Endometrium (tissue), 2 donors: ENCODE measurements around the gene ANAPC16.
"Not testable (repeated sequence)": the region's sequence is repeated elsewhere in the genome, so short reads cannot be mapped to it uniquely, and the experiment has no call there.

Source experiments
- FAIRE-seq: peaks from 2 replicates; lab custom pipeline; 2012; peaks lifted over from hg19 to GRCh38; lab: Jason Lieb, UNC
- donor health status: control.
- donor health status: control.

Gene ANAPC16

GRCh38 chr10:72211832-72212231 is 4.0 kb upstream of the ANAPC16 start:
- FAIRE-seq: not testable (repeated sequence)

- FAIRE-seq: no peak
These were observed 2.5 kb downstream of the ANAPC16 start for GRCh38 chr10:72218325-72218724.

GRCh38 chr10:72218726-72219125 is 2.9 kb downstream of the ANAPC16 start:
- FAIRE-seq: no peak

- no peak for FAIRE-seq
These were observed 3.5 kb downstream of the ANAPC16 start for GRCh38 chr10:72219235-72219814.

- FAIRE-seq: no peak
These were observed 4.8 kb downstream of the ANAPC16 start for GRCh38 chr10:72220637-72221036.

GRCh38 chr10:72221278-72221677 is 5.5 kb downstream of the ANAPC16 start:
- no peak for FAIRE-seq

- no peak for FAIRE-seq
These were observed 7.9 kb downstream of the ANAPC16 start for GRCh38 chr10:72223743-72224101.

GRCh38 chr10:72224191-72224590 is 8.4 kb downstream of the ANAPC16 start:
- not testable (repeated sequence) for FAIRE-seq

- no peak for FAIRE-seq
These were observed 10.7 kb downstream of the ANAPC16 start for GRCh38 chr10:72226418-72227027.

- no peak for FAIRE-seq
These were observed 12.0 kb downstream of the ANAPC16 start for GRCh38 chr10:72227826-72228225.

- no peak for FAIRE-seq
These were observed 12.5 kb downstream of the ANAPC16 start for GRCh38 chr10:72228318-72228751.

- no peak for FAIRE-seq
These were observed 13.7 kb downstream of the ANAPC16 start for GRCh38 chr10:72229261-72230251.

- FAIRE-seq: no peak
These were observed 17.8 kb downstream of the ANAPC16 start for GRCh38 chr10:72233621-72234020.

- FAIRE-seq: no peak
These were observed 18.8 kb downstream of the ANAPC16 start for GRCh38 chr10:72234560-72235095.

- FAIRE-seq: no peak
These were observed 19.9 kb downstream of the ANAPC16 start for GRCh38 chr10:72235544-72236279.

GRCh38 chr10:72238392-72239175 is 22.8 kb downstream of the ANAPC16 start:
- no peak for FAIRE-seq

GRCh38 chr10:72239409-72239808 is 23.6 kb downstream of the ANAPC16 start:
- FAIRE-seq: no peak

- FAIRE-seq: no peak
These were observed 24.6 kb downstream of the ANAPC16 start for GRCh38 chr10:72240371-72240770.

- FAIRE-seq: no peak
These were observed 26.0 kb downstream of the ANAPC16 start for GRCh38 chr10:72241691-72242252.

- FAIRE-seq: no peak
These were observed 26.9 kb downstream of the ANAPC16 start for GRCh38 chr10:72242675-72243074.
